ENCODE data around the gene FADS1. TPM values are rescaled to one million over a fixed set of nuclear protein-coding genes. Genes with fewer than 3 reads are reported as not detected.

The FADS1 gene
- total RNA-seq, 1 donor from 2014 or later, result 35.8 TPM

- no peak for DNase-seq (ENCODE audit: low read depth)
Observed at GRCh38 chr11:61795459-61795858, 21.3 kb downstream of the FADS1 start.

- no peak for DNase-seq (ENCODE audit: low read depth)
Observed at GRCh38 chr11:61794579-61794978, 22.2 kb downstream of the FADS1 start.

- DNase-seq (ENCODE audit: low read depth), result no peak
Observed at GRCh38 chr11:61793829-61794204, 23.0 kb downstream of the FADS1 start.

DNA sequence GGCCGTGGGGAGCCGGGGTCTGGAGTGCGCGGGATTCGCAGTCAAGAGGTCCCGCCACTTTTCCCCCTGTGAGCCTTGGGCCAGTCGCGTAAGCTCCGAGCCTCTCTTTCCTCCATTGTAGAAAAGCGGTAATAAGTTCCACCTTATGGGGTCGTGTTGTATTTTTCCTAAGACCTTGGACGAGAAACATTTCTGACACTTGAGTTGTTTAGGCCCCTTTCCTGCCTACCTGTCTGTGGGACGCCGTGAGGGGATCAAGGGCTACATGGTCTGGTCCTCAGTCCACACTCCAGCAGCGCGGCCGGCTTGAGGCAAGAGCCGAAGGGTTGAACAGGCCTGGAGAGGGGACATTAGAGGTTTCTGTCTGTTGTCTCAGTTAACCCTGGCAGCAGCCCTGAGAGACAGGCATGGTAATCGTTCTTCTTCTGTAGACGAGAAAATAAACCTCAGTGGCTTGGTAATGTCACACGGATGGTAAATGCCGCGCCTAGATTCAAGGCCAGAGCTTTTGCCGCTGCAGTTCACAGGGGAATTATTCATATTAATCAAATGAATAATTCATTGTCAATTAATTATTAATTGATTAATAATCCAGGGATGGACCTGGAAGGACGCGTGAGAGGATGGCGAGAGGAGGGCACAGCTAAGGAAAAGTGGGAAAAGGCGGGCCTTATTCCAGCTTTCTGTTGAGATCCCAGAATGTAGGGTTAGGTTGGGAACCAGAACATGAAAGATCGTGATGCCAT lies 23.5 kb downstream of the FADS1 start:
- no peak for DNase-seq (ENCODE audit: low read depth)

GRCh38 chr11:61792310-61793082 lies 24.3 kb downstream of the FADS1 start, which contains the start of the genes FEN1 and TMEM258:
Gene FEN1, plus strand, starts transcription at chr11:61792911. Its CDS starts 2,451 bp downstream, at chr11:61795362.
Gene TMEM258, minus strand, starts transcription at chr11:61792599. Its CDS starts 41 bp downstream, at chr11:61792558.
- DNase-seq (ENCODE audit: low read depth), result peak; percentile 90

- peak; percentile 74 for DNase-seq (ENCODE audit: low read depth)
Observed at GRCh38 chr11:61791737-61792309, 25.0 kb downstream of the FADS1 start.

DNA sequence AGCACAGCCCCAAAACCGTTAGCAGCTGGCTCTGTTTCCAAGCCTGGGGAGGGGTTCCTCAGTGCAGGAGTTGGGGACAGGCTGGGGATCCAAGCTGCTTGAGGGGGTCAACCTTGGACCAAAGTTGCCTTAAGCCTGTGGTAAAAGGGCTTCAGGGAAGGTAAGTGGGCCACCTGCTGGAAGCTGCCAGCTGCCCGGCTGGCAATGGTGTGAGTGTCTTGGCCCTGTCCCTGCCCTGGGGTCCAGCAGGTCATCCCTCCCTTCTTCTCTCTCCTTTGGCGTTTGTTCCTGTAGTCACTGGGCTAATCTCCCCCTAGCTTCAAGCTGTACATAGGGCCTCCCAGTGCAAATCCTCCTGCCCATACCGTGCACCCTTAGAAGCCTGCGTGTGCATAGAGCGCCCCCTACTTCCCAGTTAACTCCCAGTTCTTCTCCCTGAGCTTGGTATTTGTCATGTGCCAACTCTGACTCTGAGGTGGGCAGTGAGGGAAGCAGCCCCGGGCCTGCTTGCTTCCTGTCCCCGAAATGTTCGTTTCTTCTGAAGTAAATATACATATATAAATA lies 28.8 kb downstream of the FADS1 start:
- peak; percentile 59 for DNase-seq (ENCODE audit: low read depth)

GRCh38 chr11:61785837-61786402 lies 30.9 kb downstream of the FADS1 start:
- DNase-seq (ENCODE audit: low read depth), result peak; percentile 47

GRCh38 chr11:61784506-61784805 lies 32.3 kb downstream of the FADS1 start:
- DNase-seq (ENCODE audit: low read depth), result no peak

GRCh38 chr11:61783717-61784505 lies 32.9 kb downstream of the FADS1 start:
- peak; percentile 17 for DNase-seq (ENCODE audit: low read depth)

GRCh38 chr11:61782841-61783240 lies 34.0 kb downstream of the FADS1 start:
- DNase-seq (ENCODE audit: low read depth), result no peak

- no peak for DNase-seq (ENCODE audit: low read depth)
Observed at GRCh38 chr11:61782299-61782698, 34.5 kb downstream of the FADS1 start.

- no peak for DNase-seq (ENCODE audit: low read depth)
Observed at GRCh38 chr11:61781585-61781984, 35.2 kb downstream of the FADS1 start.

- no peak for DNase-seq (ENCODE audit: low read depth)
Observed at GRCh38 chr11:61780581-61781162, 36.1 kb downstream of the FADS1 start.

DNA sequence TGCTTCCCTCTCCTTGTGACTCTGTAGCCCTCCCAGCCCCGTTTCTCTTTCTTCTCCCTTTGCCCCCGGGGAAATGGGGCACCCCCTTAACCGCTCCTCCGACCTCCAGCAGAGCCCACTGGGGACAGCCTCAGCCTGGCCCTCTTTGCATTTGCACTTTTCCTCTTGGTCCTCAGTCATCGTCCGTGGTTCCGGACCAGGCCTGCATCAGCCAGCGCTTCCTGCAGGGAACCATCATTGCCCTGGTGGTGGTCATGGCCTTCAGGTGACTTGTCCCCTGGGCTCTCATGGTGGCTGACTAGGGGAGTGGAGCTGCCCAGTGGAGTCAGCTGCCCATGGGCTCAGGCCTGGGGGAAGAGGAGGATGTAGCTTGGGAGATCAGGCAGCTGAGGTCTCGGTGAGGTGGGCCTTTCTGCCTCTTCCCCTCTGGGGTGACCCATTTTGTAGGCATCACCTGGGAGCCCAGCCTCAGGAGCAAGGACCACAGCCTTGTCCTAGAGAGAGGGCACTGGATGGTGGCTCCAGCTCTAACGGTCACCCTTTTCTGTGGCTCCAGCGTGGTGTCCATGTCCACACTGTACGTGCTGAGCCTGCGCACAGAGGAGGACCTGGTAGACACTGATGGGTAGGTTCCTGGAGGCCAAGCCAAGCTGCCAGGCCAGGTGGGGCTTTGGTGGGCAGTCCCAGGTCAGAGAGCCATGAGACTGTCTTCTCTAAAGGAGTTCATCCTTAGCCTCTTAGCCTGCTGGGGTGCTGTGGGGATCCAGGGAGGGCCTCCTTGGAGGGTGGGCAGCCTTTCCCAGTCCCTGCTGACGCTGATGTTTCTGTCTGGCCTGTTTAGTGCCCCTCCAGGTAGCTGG lies 36.9 kb downstream of the FADS1 start:
- no peak for DNase-seq (ENCODE audit: low read depth)

DNA sequence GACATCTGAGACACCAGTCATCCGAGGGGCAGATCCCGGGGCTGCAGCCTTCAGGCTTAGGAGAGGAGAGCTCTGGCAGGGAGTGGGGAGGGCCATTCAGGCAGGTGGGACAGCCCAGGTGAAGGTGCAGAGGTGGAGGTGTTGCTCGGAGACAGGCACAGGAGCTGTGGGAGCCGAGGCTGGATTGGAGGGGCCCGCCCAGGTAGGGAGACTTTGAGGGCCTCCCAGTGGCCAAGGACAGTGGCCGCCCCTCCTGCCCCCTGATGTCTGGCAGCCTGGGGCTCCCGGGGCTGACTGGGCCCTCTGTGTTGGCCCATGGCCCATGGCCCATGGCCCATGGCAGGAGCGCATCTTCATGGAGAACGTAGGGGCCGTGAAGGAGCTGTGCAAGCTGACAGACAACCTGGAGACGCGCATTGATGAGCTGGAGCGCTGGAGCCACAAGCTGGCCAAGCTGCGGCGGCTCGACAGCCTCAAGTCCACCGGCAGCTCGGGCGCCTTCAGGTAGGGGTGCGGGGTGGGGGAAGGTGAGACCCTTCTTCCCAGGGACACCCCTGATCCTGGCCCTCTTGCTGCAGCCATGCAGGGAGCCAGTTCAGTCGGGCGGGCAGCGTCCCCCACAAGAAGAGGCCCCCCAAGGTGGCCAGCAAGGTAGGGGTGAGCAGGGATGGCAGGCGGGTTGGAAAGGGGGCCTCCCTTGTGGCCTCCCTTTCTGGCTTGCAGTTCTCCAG lies 37.7 kb downstream of the FADS1 start:
- no peak for DNase-seq (ENCODE audit: low read depth)

DNA sequence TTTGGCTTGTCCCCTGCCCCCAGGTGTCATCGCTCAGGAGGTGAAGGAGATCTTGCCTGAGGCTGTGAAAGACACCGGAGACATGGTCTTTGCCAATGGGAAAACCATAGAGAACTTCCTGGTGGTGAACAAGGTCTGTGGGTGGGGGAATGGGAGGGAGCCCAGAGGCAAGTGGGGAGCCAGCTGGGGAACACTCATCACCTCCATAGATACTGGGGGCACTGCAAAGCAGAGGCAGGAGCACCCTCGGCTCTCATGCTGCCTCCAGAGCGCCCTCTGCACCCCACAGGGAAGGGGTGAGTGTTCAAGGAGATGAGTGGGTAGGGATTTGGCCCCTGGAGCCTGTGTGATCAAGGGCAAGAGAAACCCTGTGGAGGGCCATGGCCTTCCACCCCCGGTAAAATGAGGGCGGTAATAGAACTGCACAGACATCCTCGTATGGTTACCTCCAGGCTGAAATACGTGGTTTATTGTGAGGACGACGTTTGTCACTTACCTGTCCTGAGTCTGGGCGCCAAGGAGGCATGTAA lies 38.4 kb downstream of the FADS1 start:
- no peak for DNase-seq (ENCODE audit: low read depth)

DNA sequence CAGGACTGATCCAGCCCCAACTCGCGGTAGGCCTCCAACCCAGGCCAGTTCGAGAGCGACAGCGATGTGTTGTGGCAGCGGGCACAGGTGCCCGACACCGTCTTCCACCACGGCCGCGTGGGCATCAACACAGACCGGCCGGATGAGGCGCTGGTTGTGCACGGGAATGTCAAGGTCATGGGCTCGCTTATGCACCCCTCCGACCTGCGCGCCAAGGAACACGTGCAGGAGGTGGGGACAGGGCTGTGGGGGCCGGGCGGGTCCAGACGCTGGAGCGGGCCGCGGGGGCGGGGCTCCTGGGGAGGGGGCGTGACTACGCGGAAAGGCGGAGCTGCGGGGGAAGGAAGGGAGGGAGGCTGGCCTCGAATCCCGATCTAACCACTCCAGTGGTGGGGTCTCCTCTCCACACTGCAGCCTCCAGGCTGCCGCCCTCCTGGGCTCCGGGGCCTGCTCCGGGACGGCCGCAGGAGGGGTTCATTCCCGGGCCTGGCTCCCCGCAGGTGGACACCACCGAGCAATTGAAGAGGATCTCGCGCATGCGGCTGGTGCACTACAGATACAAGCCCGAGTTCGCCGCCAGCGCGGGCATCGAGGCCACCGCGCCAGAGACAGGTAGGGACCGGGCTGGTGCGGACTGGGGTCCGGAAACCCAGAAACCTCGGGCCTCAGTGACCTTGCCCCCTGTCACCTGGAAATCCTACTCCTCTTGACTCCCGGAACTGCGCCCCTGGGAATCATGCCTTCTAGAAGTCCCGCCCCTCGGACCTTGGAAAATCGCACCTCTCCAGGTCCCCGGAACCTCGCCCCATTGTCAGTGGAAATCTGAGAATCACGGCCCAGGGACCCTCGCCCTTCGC lies 39.3 kb downstream of the FADS1 start:
- no peak for DNase-seq (ENCODE audit: low read depth)

Measured in renal cortical epithelial cell (primary cell).